Adrenal gland (tissue), 5 donors: ENCODE measurements around the gene PAX5.

Source experiments
- CTCF ChIP-seq, 6 experiments: fragments of 450-650 bp in 4 of 6; fragments of 200-600 bp in 2 of 6; sonication (generic) in 1 of 6; IDR thresholded peaks; 1 replicate in 5 of 6; 2 replicates in 1 of 6; pipeline versions ENCODE4 v1.5.1 to v1.8.0; 2016 to 2021; ENCODE audit warnings: antibody characterized with exemption in 6 of 6, mild to moderate bottlenecking in 2 of 6, moderate library complexity in 1 of 6
- POLR2A ChIP-seq, 2 donors: fragments of 450-650 bp; IDR thresholded peaks; one replicate each; pipeline ENCODE4 v1.6.1; 2017; ENCODE audit warnings: antibody characterized with exemption in 2 of 2, mild to moderate bottlenecking in 2 of 2, moderate library complexity in 1 of 2
- donor health status: DM: no; HTN: no; CAD: no.

DNA sequence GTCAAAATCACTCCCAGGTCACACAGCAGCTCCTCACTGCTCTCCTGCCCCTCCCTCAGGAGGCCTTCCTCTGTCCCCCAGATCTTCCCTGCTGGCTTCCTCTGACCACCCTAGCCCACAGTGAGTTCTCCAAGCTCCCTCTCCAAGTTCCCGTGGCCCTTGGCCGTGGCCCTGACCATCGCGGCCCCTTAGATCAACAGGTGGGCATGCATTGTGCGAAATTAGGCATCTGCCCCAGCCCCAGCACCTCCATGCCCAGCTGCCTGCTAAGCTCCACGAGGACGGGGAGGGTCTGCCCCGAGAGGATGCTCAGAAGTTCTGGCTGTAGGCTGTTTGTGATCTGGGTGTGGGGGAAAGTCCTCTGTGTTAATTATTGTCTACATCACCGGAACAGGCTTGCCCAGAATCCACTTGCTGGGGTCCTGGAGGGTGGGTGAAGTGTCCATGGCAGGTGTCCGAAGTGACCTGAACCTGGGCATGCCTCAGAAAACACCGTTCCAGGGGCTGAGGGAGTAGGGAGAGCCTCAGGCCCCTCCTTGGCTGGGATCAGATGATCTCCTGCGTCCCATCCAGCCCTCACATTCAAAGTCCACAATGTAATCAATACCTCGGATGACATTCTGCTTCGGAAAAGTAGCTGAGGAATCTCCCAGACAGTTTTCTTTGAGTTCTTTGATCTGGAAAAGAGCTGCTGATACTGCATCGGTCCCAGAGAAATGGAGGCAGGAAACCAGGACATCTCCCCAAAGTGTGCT is 194.8 kb downstream of the PAX5 start:
- no peak for TF ChIP-seq CTCF (IDR thresholded peaks at IDR 0.05)
- no peak for TF ChIP-seq POLR2A (IDR thresholded peaks at IDR 0.05)
